HepG2 (cell line): ENCODE results near the gene MOV10L1.

Source experiments
- ATF4 ChIP-seq, 2 experiments: fragments of 450-650 bp in 1 of 2; sonication (generic) in 1 of 2; formaldehyde crosslinking; IDR thresholded peaks; 2 replicates each; pipeline versions ENCODE4 v1.5.0 to v1.8.0; 2020 to 2022; ENCODE audit warnings: mild to moderate bottlenecking in 1 of 2, missing genetic modification reagents in 1 of 2
- ETV6 ChIP-seq: sonication (generic); formaldehyde crosslinking; conservative IDR thresholded peaks from 2 replicates; pipeline ENCODE4 v1.4.0; 2020; ENCODE audit warnings: missing genetic modification reagents
- EZH2 ChIP-seq: conservative IDR thresholded peaks from 2 replicates; pipeline ENCODE4 v1.6.1; 2012; ENCODE audit warnings: mild to moderate bottlenecking, low read depth, low read length, moderate library complexity
- HDAC1 ChIP-seq: sonication (generic); formaldehyde crosslinking; IDR thresholded peaks from 2 replicates; pipeline ENCODE4 v1.5.1; 2020; ENCODE audit warnings: mild to moderate bottlenecking, missing genetic modification reagents
- HMG20A ChIP-seq: IDR thresholded peaks from 2 replicates; pipeline ENCODE4 v1.6.1; 2016; ENCODE audit warnings: borderline replicate concordance
- POLR2A ChIP-seq, 2 experiments: IDR thresholded peaks; 2 replicates each; pipeline ENCODE4 v1.6.1; 2011; ENCODE audit warnings: low read depth in 2 of 2, low read length in 2 of 2, mild to moderate bottlenecking in 1 of 2, moderate library complexity in 1 of 2; ENCODE audit not compliant: insufficient read depth in 1 of 2
- RFX1 ChIP-seq: fragments of 450-650 bp; IDR thresholded peaks from 2 replicates; pipeline ENCODE4 v1.6.1; 2017
- ZBTB7A ChIP-seq: sonication (generic); formaldehyde crosslinking; IDR thresholded peaks from 2 replicates; pipeline ENCODE4 v1.8.0; 2022; ENCODE audit warnings: mild to moderate bottlenecking, missing genetic modification reagents
- ZFP62 ChIP-seq: sonication (generic); formaldehyde crosslinking; IDR thresholded peaks from 2 replicates; pipeline ENCODE4 v1.4.0; 2020; ENCODE audit warnings: missing genetic modification reagents
- ZNF407 ChIP-seq: sonication (generic); formaldehyde crosslinking; IDR thresholded peaks from one replicate; pipeline ENCODE4 v1.5.1; 2020; ENCODE audit warnings: mild to moderate bottlenecking, missing genetic modification reagents; ENCODE audit errors: not compliant biosample characterization
- ZNF468 ChIP-seq: sonication (generic); formaldehyde crosslinking; IDR thresholded peaks from 2 replicates; pipeline ENCODE4 v1.8.0; 2022; ENCODE audit warnings: mild to moderate bottlenecking, moderate library complexity, missing genetic modification reagents
- ZNF510 ChIP-seq: sonication (generic); formaldehyde crosslinking; IDR thresholded peaks from 2 replicates; pipeline ENCODE4 v1.4.0; 2020; ENCODE audit warnings: low read depth, mild to moderate bottlenecking, missing genetic modification reagents
- ZNF558 ChIP-seq: sonication (generic); formaldehyde crosslinking; IDR thresholded peaks from 2 replicates; pipeline ENCODE4 v1.9.0; 2022; ENCODE audit warnings: mild to moderate bottlenecking, missing genetic modification reagents, borderline replicate concordance
- ZNF710 ChIP-seq: sonication (generic); formaldehyde crosslinking; IDR thresholded peaks from 2 replicates; pipeline ENCODE4 v1.5.0; 2020; ENCODE audit warnings: mild to moderate bottlenecking, missing genetic modification reagents, borderline replicate concordance

GRCh38 chr22:50208939-50209892, 119.4 kb downstream of the MOV10L1 start:
- TF ChIP-seq EZH2 (no peak), HMG20A (no peak), ZNF468 (CRISPR knock-in tag) (no peak), POLR2A (IDR thresholded peaks at IDR 0.05; ENCODE audit: insufficient read depth in 1 of 2, low read depth in 2 of 2, low read length in 2 of 2) (no peak; a peak in 1 of 4 replicates), RFX1 (no peak), ZNF558 (CRISPR knock-in tag) (no peak), HDAC1 (no peak), ETV6 (CRISPR knock-in tag) (no peak), ZNF510 (CRISPR knock-in tag) (no peak), ZFP62 (no peak), ZNF407 (CRISPR knock-in tag) (no peak), ATF4 (CRISPR knock-in tag; IDR thresholded peaks at IDR 0.05) (no peak), ZNF710 (CRISPR knock-in tag) (no peak), ZBTB7A (CRISPR knock-in tag) (no peak)
